ENCODE results near the gene PTPRN2. TPM values are rescaled to one million over a fixed set of nuclear protein-coding genes. Genes with fewer than 3 reads are reported as not detected.

Gene PTPRN2
- total RNA-seq, 1 experiment from 2014 or later = 2.1 TPM

- intact Hi-C loops (cut with micrococcal nuclease) = no loop called here
- no peak overlapping the region for H2AFZ ChIP-seq (ENCODE audit: low read depth, low read length, poor library complexity, severe bottlenecking)
- CTCF ChIA-PET = no interaction called here
These were observed 836.2 kb downstream of the PTPRN2 start for GRCh38 chr7:157751406-157751805.

More at GRCh38 chr7:157751406-157751805, 836.2 kb downstream of the PTPRN2 start:
- no peak for DNase-seq (ENCODE audit: low read depth, low spot score)
- Histone ChIP-seq H3K4me2 (ENCODE audit: low read length) (no peak overlapping the region), H3K27ac (ENCODE audit: low read depth, low read length) (no peak overlapping the region), H4K20me1 (ENCODE audit: insufficient read depth) (no peaks in the 10 kb centered on the region), H3K27me3 (ENCODE audit: insufficient read depth, low read length) (no peaks in the 10 kb centered on the region), H3K9me2 (ENCODE audit: insufficient read depth) (no peaks in the 10 kb centered on the region), H3K36me3 (ENCODE audit: control insufficient read depth in 1 of 2, insufficient read depth in 2 of 2, low read length in 2 of 2) (no peaks in the 10 kb centered on the region), H3K79me2 (ENCODE audit: insufficient read depth, low read length) (no peaks in the 10 kb centered on the region), H3K9ac (ENCODE audit: low read length) (no peak overlapping the region), H3K9me3 (ENCODE audit: control insufficient read depth in 1 of 2, insufficient read depth in 1 of 2, low read depth in 1 of 2, low read length in 2 of 2) (no peaks in the 10 kb centered on the region), H3K4me1 (ENCODE audit: control insufficient read depth in 1 of 2, insufficient read depth in 2 of 2, low read length in 2 of 2) (no peaks in the 10 kb centered on the region), H3K4me3 (replicated peaks in 1 of 2; ENCODE audit: low read depth in 1 of 2, low read length in 2 of 2) (no peak overlapping the region)
- ChIA-PET POLR2A (no interaction called here), RAD21 (ENCODE audit: low non-redundant PET in 1 of 2, low total read pairs in 2 of 2, uncharacterized antibody in 2 of 2, unreplicated experiment in 2 of 2) (no interaction called here)
- no peak for TF ChIP-seq RAD21 (IDR thresholded peaks at IDR 0.05; ENCODE audit: low read depth)
- TF ChIP-seq ZFX (IDR thresholded peaks at IDR 0.05) = no peak
- TF ChIP-seq ELF1 (IDR thresholded peaks at IDR 0.05; ENCODE audit: borderline replicate concordance, low read depth) = no peak
- TF ChIP-seq, protein P1, sequence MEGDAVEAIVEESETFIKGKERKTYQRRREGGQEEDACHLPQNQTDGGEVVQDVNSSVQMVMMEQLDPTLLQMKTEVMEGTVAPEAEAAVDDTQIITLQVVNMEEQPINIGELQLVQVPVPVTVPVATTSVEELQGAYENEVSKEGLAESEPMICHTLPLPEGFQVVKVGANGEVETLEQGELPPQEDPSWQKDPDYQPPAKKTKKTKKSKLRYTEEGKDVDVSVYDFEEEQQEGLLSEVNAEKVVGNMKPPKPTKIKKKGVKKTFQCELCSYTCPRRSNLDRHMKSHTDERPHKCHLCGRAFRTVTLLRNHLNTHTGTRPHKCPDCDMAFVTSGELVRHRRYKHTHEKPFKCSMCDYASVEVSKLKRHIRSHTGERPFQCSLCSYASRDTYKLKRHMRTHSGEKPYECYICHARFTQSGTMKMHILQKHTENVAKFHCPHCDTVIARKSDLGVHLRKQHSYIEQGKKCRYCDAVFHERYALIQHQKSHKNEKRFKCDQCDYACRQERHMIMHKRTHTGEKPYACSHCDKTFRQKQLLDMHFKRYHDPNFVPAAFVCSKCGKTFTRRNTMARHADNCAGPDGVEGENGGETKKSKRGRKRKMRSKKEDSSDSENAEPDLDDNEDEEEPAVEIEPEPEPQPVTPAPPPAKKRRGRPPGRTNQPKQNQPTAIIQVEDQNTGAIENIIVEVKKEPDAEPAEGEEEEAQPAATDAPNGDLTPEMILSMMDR (IDR thresholded peaks at IDR 0.05 in 2 of 3, conservative IDR thresholded peaks at IDR 0.05 in 1 of 3; ENCODE audit: borderline replicate concordance in 1 of 3, insufficient read depth in 1 of 3, low read depth in 2 of 3, low read length in 2 of 3) = no peak
- no peak for TF ChIP-seq SIN3A (IDR thresholded peaks at IDR 0.05; ENCODE audit: low read depth)
- no peak for TF ChIP-seq EZH2phosphoT487 (IDR thresholded peaks at IDR 0.05; ENCODE audit: borderline replicate concordance)
- TF ChIP-seq ZNF274 (IDR thresholded peaks at IDR 0.05; ENCODE audit: low read depth, low read length) = no peak
- no peak for TF ChIP-seq JUND (IDR thresholded peaks at IDR 0.05)
- no peak for TF ChIP-seq CEBPB (IDR thresholded peaks at IDR 0.05; ENCODE audit: low read depth)
- no peak for TF ChIP-seq CBX3 (IDR thresholded peaks at IDR 0.05; ENCODE audit: low read depth)
- TF ChIP-seq REST (IDR thresholded peaks at IDR 0.05; ENCODE audit: low read depth) = no peak
- no peak for TF ChIP-seq ATF3 (IDR thresholded peaks at IDR 0.05)
- no TSS peak for BruUV-seq (replicated peaks)
- ATAC-seq = no peak
